CD4-positive, alpha-beta T cell (primary cell): ENCODE data around the gene EEF1A2. TPM values are rescaled to one million over a fixed set of nuclear protein-coding genes. Genes with fewer than 3 reads are reported as not detected.

Experiments used
- ATAC-seq: fragments of 200-7000 bp; cut with Tn5 transposase; one replicate; pipeline ENCODE4 v1.10.0; 2022; ENCODE audit warnings: mild to moderate bottlenecking; ENCODE audit not compliant: poor library complexity
- CTCF ChIA-PET: fragments of 350-600 bp; sonication (Branson Sonifier 250); formaldehyde crosslinking; loops from one replicate; lab custom pipeline; 2021; ENCODE audit warnings: antibody characterized with exemption, inconsistent platforms; lab: Charles Lee
- POLR2A ChIA-PET: fragments of 350-600 bp; sonication (Branson Sonifier 250); formaldehyde crosslinking; loops from one replicate; lab custom pipeline; 2021; ENCODE audit warnings: antibody characterized with exemption, inconsistent platforms; lab: Charles Lee
- DNase-seq, 14 experiments: peaks; one replicate each; pipeline ENCODE4 v3.0.0-alpha.2; 2013 to 2020; ENCODE audit warnings: mixed read lengths in 2 of 14
- H3K27ac ChIP-seq, 2 donors: one replicate each; pipeline versions ENCODE4 v1.5.1 to v1.7.0; 2013; ENCODE audit warnings: low read length in 2 of 2, low read depth in 1 of 2, mild to moderate bottlenecking in 1 of 2
- H3K27me3 ChIP-seq, 2 experiments: 1 replicate in 1 of 2; 2 replicates in 1 of 2; pipeline versions ENCODE4 v1.6.1 to v1.7.0; 2013; ENCODE audit warnings: low read length in 2 of 2, control low read depth in 1 of 2, mild to moderate bottlenecking in 1 of 2, moderate library complexity in 1 of 2; ENCODE audit not compliant: insufficient read depth in 2 of 2, control insufficient read depth in 1 of 2
- H3K36me3 ChIP-seq: one replicate; pipeline ENCODE4 v1.6.1; 2013; ENCODE audit warnings: low read length, control low read depth; ENCODE audit not compliant: insufficient read depth
- H3K4me1 ChIP-seq: one replicate; pipeline ENCODE4 v1.6.1; 2013; ENCODE audit warnings: low read length, control low read depth; ENCODE audit not compliant: insufficient read depth
- H3K4me3 ChIP-seq: one replicate; pipeline ENCODE4 v1.5.1; 2013; ENCODE audit warnings: mild to moderate bottlenecking, low read length, moderate library complexity
- H3K9me3 ChIP-seq, 2 experiments: 1 replicate in 1 of 2; 2 replicates in 1 of 2; pipeline versions ENCODE4 v1.6.1 to v1.7.0; 2013; ENCODE audit warnings: low read length in 2 of 2, mild to moderate bottlenecking in 2 of 2, control low read depth in 1 of 2, moderate library complexity in 1 of 2; ENCODE audit not compliant: control insufficient read depth in 1 of 2, insufficient read depth in 1 of 2
- H3K27ac Mint-ChIP-seq: one replicate; pipeline ENCODE4 v1.8.0; 2020; ENCODE audit warnings: mixed read lengths
- H3K27me3 Mint-ChIP-seq: one replicate; pipeline ENCODE4 v1.8.0; 2021; ENCODE audit warnings: mixed read lengths
- H3K36me3 Mint-ChIP-seq: one replicate; pipeline ENCODE4 v1.8.0; 2021; ENCODE audit warnings: low read depth, mixed read lengths
- H3K4me1 Mint-ChIP-seq: one replicate; pipeline ENCODE4 v1.8.0; 2021; ENCODE audit warnings: low read depth, mixed read lengths
- H3K4me3 Mint-ChIP-seq: one replicate; pipeline ENCODE4 v1.8.0; 2020; ENCODE audit warnings: mild to moderate bottlenecking, mixed read lengths
- H3K9me3 Mint-ChIP-seq: one replicate; pipeline ENCODE4 v1.8.0; 2020; ENCODE audit warnings: mixed read lengths
- CTCF ChIP-seq: fragments of 200-600 bp; IDR thresholded peaks from one replicate; pipeline ENCODE4 v1.8.0; 2022; ENCODE audit warnings: antibody characterized with exemption, mild to moderate bottlenecking
- intact Hi-C, 2 experiments: fragments of 100-400 bp; cut with DNase I in 1 of 2; cut with micrococcal nuclease in 1 of 2; formaldehyde crosslinking; loops; one replicate each; pipeline versions ENCODE4 v1.15.1 to v1.9.0; 2023 to 2025; cut with DNase I, micrococcal nuclease
- total RNA-seq, 174 experiments: library from RNA in 2 of 174; stranded (reverse) in 2 of 174; gene quantifications; one replicate each; pipeline ENCODE4 v1.2.3 and lab custom pipeline; 2021 to 2026

Gene EEF1A2
- total RNA-seq, 2 experiments from 2014 or later, result 0.92 to 1.1 TPM

GRCh38 chr20:63536997-63537524 is 38.2 kb upstream of the EEF1A2 start, which contains the start of gene PTK6:
Gene PTK6 (minus strand): TSS chr20:63537376. CDS start chr20:63537314, 62 bp downstream.
- H3K9me3 Mint-ChIP-seq, result no peaks in the 10 kb centered on the region
- POLR2A ChIA-PET, result interaction anchor here (0.9 to 3.9 kb wide), 22 partner anchors 8 to 476 kb away, joined by 3 to 71 read pairs (median 7); partner anchors contain the start of genes ARFRP1, GMEB2, HELZ2 and LIME1
- Histone ChIP-seq H3K27me3 (no peaks in the 10 kb centered on the region), H3K27ac (peak within 1 kb of the TSS; percentile 59 to 73), H3K4me3 (peak within 1 kb of the TSS; percentile 59), H3K9me3 (no peaks in the 10 kb centered on the region), H3K36me3 (no peaks in the 10 kb centered on the region), H3K4me1 (peaks cover 33% of the 10 kb centered on the region)
- H3K27ac Mint-ChIP-seq, result peak within 1 kb of the TSS; percentile 78
- CTCF ChIA-PET, result interaction anchor here (0.7 to 2.9 kb wide), 20 partner anchors 13 to 444 kb away, joined by 3 to 18 read pairs (median 5); partner anchors contain the start of genes GMEB2, HELZ2, PPDPF and PRPF6
- intact Hi-C loops, result loop anchor here (2.0 to 5.0 kb wide), 4 partner anchors 16 to 585 kb away; partner anchors contain the start of genes PPDPF (in 1 of the 2) and SAMD10 (in 1 of the 2)
- no peaks in the 10 kb centered on the region for H3K27me3 Mint-ChIP-seq
- H3K4me3 Mint-ChIP-seq, result peak within 1 kb of the TSS; percentile 80
- H3K4me1 Mint-ChIP-seq, result peaks cover 18% of the 10 kb centered on the region
- H3K36me3 Mint-ChIP-seq, result no peaks in the 10 kb centered on the region
- peak; percentile 1 for ATAC-seq
- no peak for TF ChIP-seq CTCF
- peak in 3 of 14 experiments; percentile 31 to 66 (median 57) for DNase-seq

GRCh38 chr20:63536241-63536977 is 37.5 kb upstream of the EEF1A2 start:
- no peak overlapping the region for H3K4me3 ChIP-seq
- no peaks in the 10 kb centered on the region for H3K27me3 ChIP-seq
- no peaks in the 10 kb centered on the region for H3K9me3 ChIP-seq
- no peak overlapping the region for H3K27ac ChIP-seq
- H3K4me3 Mint-ChIP-seq, result no peak overlapping the region
- H3K27ac Mint-ChIP-seq, result peak overlapping the region; percentile 75
- no peaks in the 10 kb centered on the region for H3K36me3 Mint-ChIP-seq
- H3K36me3 ChIP-seq, result no peaks in the 10 kb centered on the region
- no peaks in the 10 kb centered on the region for H3K27me3 Mint-ChIP-seq
- peak in 1 of 14 experiments; percentile 44 for DNase-seq
- H3K4me1 Mint-ChIP-seq, result peaks cover 22% of the 10 kb centered on the region
- no peak for ATAC-seq
- intact Hi-C loops, result loop anchor here (2.0 to 5.0 kb wide), 4 partner anchors 16 to 586 kb away; partner anchors contain the start of genes PPDPF (in 1 of the 2) and SAMD10 (in 1 of the 2)
- no peak for TF ChIP-seq CTCF
- peaks cover 33% of the 10 kb centered on the region for H3K4me1 ChIP-seq
- ChIA-PET POLR2A (interaction anchor here (1.1 to 3.9 kb wide), 12 partner anchors 7 to 329 kb away, joined by 4 to 71 read pairs (median 10); partner anchors contain the start of genes GMEB2, PPDPF, RTEL1 and TPD52L2), CTCF (interaction anchor here (1.5 to 2.9 kb wide), 2 partner anchors 13 to 16 kb away, joined by 8 to 18 read pairs; partner anchors contain the start of gene PPDPF)
- no peaks in the 10 kb centered on the region for H3K9me3 Mint-ChIP-seq

GRCh38 chr20:63534831-63535651 is 36.2 kb upstream of the EEF1A2 start:
- DNase-seq (peak in 1 of 14 experiments; percentile 50), ATAC-seq (no peak)
- no peak for TF ChIP-seq CTCF
- Histone ChIP-seq H3K4me1 (peaks cover 33% of the 10 kb centered on the region), H3K4me3 (no peak overlapping the region), H3K27me3 (no peaks in the 10 kb centered on the region), H3K36me3 (no peaks in the 10 kb centered on the region), H3K27ac (no peak overlapping the region), H3K9me3 (peaks cover 0 to 7% of the 10 kb centered on the region in 2 experiments)
- Mint-ChIP-seq H3K27ac (no peak overlapping the region), H3K9me3 (no peaks in the 10 kb centered on the region), H3K4me1 (peaks cover 22% of the 10 kb centered on the region), H3K27me3 (no peaks in the 10 kb centered on the region), H3K4me3 (no peak overlapping the region), H3K36me3 (no peaks in the 10 kb centered on the region)
- intact Hi-C loops, result loop anchor here (5.0 kb wide), 3 partner anchors 102 to 587 kb away; partner anchors contain the start of gene SAMD10 (in 1 of the 2)
- CTCF ChIA-PET, result no interaction called here
- POLR2A ChIA-PET, result interaction anchor here (0.7 to 1.2 kb wide), 3 partner anchors 13 to 107 kb away, joined by 3 read pairs; partner anchors contain the start of gene PPDPF
